Ishikawa (cell line): ENCODE measurements around the gene MYOF.

Experiments used
- CEBPB ChIP-seq: IDR thresholded peaks from 2 replicates; pipeline ENCODE4 v1.6.1; 2012
- CREB1 ChIP-seq: IDR thresholded peaks from 2 replicates; pipeline ENCODE4 v1.6.1; 2012; ENCODE audit warnings: low read depth
- EP300 ChIP-seq: IDR thresholded peaks from 2 replicates; pipeline ENCODE4 v1.6.1; 2012; ENCODE audit warnings: borderline replicate concordance
- FOXM1 ChIP-seq: IDR thresholded peaks from 2 replicates; pipeline ENCODE4 v1.6.1; 2012; ENCODE audit warnings: low read depth, borderline replicate concordance
- MAX ChIP-seq: IDR thresholded peaks from 2 replicates; pipeline ENCODE4 v1.6.1; 2012
- NFIC ChIP-seq: IDR thresholded peaks from 2 replicates; pipeline ENCODE4 v1.6.1; 2012
- RAD21 ChIP-seq: IDR thresholded peaks from 2 replicates; pipeline ENCODE4 v1.6.1; 2012; ENCODE audit warnings: low read depth
- REST ChIP-seq: IDR thresholded peaks from 2 replicates; pipeline ENCODE4 v1.6.1; 2012; ENCODE audit warnings: low read depth, mild to moderate bottlenecking
- TAF1 ChIP-seq: IDR thresholded peaks from 2 replicates; pipeline ENCODE4 v1.6.1; 2012; ENCODE audit warnings: low read depth, mild to moderate bottlenecking
- TCF12 ChIP-seq: IDR thresholded peaks from 2 replicates; pipeline ENCODE4 v1.6.1; 2012; ENCODE audit warnings: low read depth
- TEAD4 ChIP-seq: IDR thresholded peaks from 2 replicates; pipeline ENCODE4 v1.6.1; 2012
- USF1 ChIP-seq: IDR thresholded peaks from 2 replicates; pipeline ENCODE4 v1.6.1; 2012
- YY1 ChIP-seq: IDR thresholded peaks from 2 replicates; pipeline ENCODE4 v1.6.1; 2012; ENCODE audit warnings: low read depth
- ZBTB7A ChIP-seq: IDR thresholded peaks from 2 replicates; pipeline ENCODE4 v1.6.1; 2012; ENCODE audit warnings: low read depth

Gene MYOF

GRCh38 chr10:93386631-93387369 lies 95.3 kb downstream of the MYOF start:
- TF ChIP-seq TCF12: no peak
- TF ChIP-seq USF1: no peak
- peak; percentile 63; the same call in 1 of the 2 replicates for TF ChIP-seq CEBPB

GRCh38 chr10:93385345-93385744 lies 96.8 kb downstream of the MYOF start:
- TF ChIP-seq NFIC: no peak
- no peak for TF ChIP-seq FOXM1
- no peak for TF ChIP-seq CREB1
- no peak for TF ChIP-seq TAF1
- TF ChIP-seq CEBPB: no peak
- TF ChIP-seq YY1: no peak
- TF ChIP-seq TEAD4: no peak

- TF ChIP-seq TEAD4 (peak; percentile 32; the same call in 1 of the 2 replicates), EP300 (peak; percentile 28; the same call in 1 of the 2 replicates), FOXM1 (no peak)
Observed at GRCh38 chr10:93384006-93384405, 98.1 kb downstream of the MYOF start.

- TF ChIP-seq YY1: no peak
- no peak for TF ChIP-seq MAX
- TF ChIP-seq ZBTB7A: no peak
- no peak for TF ChIP-seq FOXM1
- no peak for TF ChIP-seq USF1
- TF ChIP-seq TCF12: no peak
- no peak for TF ChIP-seq TAF1
- TF ChIP-seq CEBPB: no peak
- TF ChIP-seq NFIC: no peak
- no peak for TF ChIP-seq TEAD4
- TF ChIP-seq REST: no peak
- TF ChIP-seq EP300: no peak
Observed at GRCh38 chr10:93383562-93383981, 98.6 kb downstream of the MYOF start.

- TF ChIP-seq USF1 (no peak), FOXM1 (no peak)
Observed at GRCh38 chr10:93379731-93380575, 102.2 kb downstream of the MYOF start.

- TF ChIP-seq YY1: no peak
Observed at GRCh38 chr10:93378997-93379730, 103.0 kb downstream of the MYOF start.

- no peak for TF ChIP-seq REST
- no peak for TF ChIP-seq CEBPB
- TF ChIP-seq TEAD4: no peak
- TF ChIP-seq NFIC: no peak
- TF ChIP-seq MAX: no peak
- no peak for TF ChIP-seq CREB1
- no peak for TF ChIP-seq TAF1
- TF ChIP-seq FOXM1: no peak
- no peak for TF ChIP-seq EP300
- TF ChIP-seq ZBTB7A: no peak
- no peak for TF ChIP-seq RAD21
Observed at GRCh38 chr10:93378039-93378438, 104.1 kb downstream of the MYOF start.
